Transverse colon (tissue), 3 donors: ENCODE data around the gene CDH12.

ENCODE experiments used
- CTCF ChIP-seq, 5 experiments: fragments of 200-600 bp in 3 of 5; fragments of 450-650 bp in 2 of 5; sonication (generic) in 3 of 5; IDR thresholded peaks; 1 replicate in 2 of 5; 2 replicates in 3 of 5; pipeline ENCODE4 v1.5.1; 2016 to 2017; ENCODE audit warnings: antibody characterized with exemption in 5 of 5, inconsistent platforms in 3 of 5, mild to moderate bottlenecking in 2 of 5, moderate library complexity in 1 of 5
- POLR2A ChIP-seq: fragments of 450-650 bp; IDR thresholded peaks from one replicate; pipeline ENCODE4 v1.6.1; 2016; ENCODE audit warnings: antibody characterized with exemption, mild to moderate bottlenecking, moderate library complexity

GRCh38 chr5:22644859-22645258, 208.3 kb downstream of the CDH12 start:
- TF ChIP-seq CTCF (IDR thresholded peaks at IDR 0.05) = no peak
- TF ChIP-seq POLR2A = no peak
